Measurements from ENCODE around the gene BBC3. TPM values are rescaled to one million over a fixed set of nuclear protein-coding genes. Genes with fewer than 3 reads are reported as not detected.

The BBC3 gene
- total and polyA plus RNA-seq, 2 of the 4 experiments (the other 2 are of a cell fraction), result 1.6 to 6.5 TPM

GRCh38 chr19:47227352-47228167 lies 3.4 kb downstream of the BBC3 start:
- ChIA-PET POLR2A (ENCODE audit: unreplicated experiment) (no interaction called here), CTCF (interaction anchor here (0.7 kb wide), 1 partner anchor 17 kb away, joined by 4 read pairs; no protein-coding TSS in a partner anchor)
- Histone ChIP-seq H3K18ac (ENCODE audit: low read depth, low read length) (peak overlapping the region; percentile 48), H3K23ac (ENCODE audit: low read depth, low read length) (peak overlapping the region; percentile 84), H4K91ac (ENCODE audit: insufficient read depth, low read depth, low read length) (peak overlapping the region; percentile 95), H2BK5ac (ENCODE audit: low read depth, low read length, poor library complexity, severe bottlenecking) (peak overlapping the region; percentile 90), H2BK20ac (ENCODE audit: low read depth, low read length) (peak overlapping the region; percentile 65), H2BK120ac (ENCODE audit: low read depth, low read length) (peak overlapping the region; percentile 90), H2AFZ (replicated peaks; ENCODE audit: low read length, poor library complexity) (peak overlapping the region; percentile 67), H2AK9ac (replicated peaks; ENCODE audit: low read depth, low read length, poor library complexity) (peak overlapping the region; percentile 90), H3K9ac (ENCODE audit: low read depth, low read length) (peak overlapping the region; percentile 70), H3K14ac (replicated peaks; ENCODE audit: low read depth, low read length) (peak overlapping the region; percentile 84), H3K56ac (ENCODE audit: extremely low read depth, insufficient read depth, low read length) (peak overlapping the region; percentile 72), H4K20me1 (ENCODE audit: insufficient read depth, low read length) (peaks cover 38% of the 10 kb centered on the region), H4K8ac (ENCODE audit: low read depth in 2 of 2, low read length in 2 of 2) (peak overlapping the region; percentile 90 to 91), H3K4me2 (ENCODE audit: low read depth, low read length) (peak overlapping the region; percentile 61), H3K27me3 (ENCODE audit: control insufficient read depth, insufficient read depth, low read length) (no peaks in the 10 kb centered on the region), H3K27ac (ENCODE audit: insufficient read depth, low read length) (peak overlapping the region; percentile 97), H2AK5ac (ENCODE audit: low read depth, low read length) (peak overlapping the region; percentile 97), H3K4me3 (ENCODE audit: insufficient read depth, low read depth, low read length) (peak overlapping the region; percentile 96), H2BK15ac (ENCODE audit: low read depth, low read length) (peak overlapping the region; percentile 69; the same call in 1 of the 3 replicates), H3K4me1 (ENCODE audit: control insufficient read depth, insufficient read depth, low read length) (peaks cover 27% of the 10 kb centered on the region), H3K79me1 (ENCODE audit: low read depth in 1 of 2, low read length in 2 of 2) (peaks cover 10 to 64% of the 10 kb centered on the region in 2 experiments), H3K36me3 (ENCODE audit: control insufficient read depth, insufficient read depth, low read length) (peaks cover 4% of the 10 kb centered on the region; the same call in 1 of the 2 replicates), H3K9me1 (ENCODE audit: insufficient read depth, low read length) (peaks cover 19% of the 10 kb centered on the region), H3K9me3 (ENCODE audit: control insufficient read depth, insufficient read depth, low read length) (no peaks in the 10 kb centered on the region), H3K4ac (ENCODE audit: low read depth, low read length) (peak overlapping the region; percentile 93), H4K5ac (ENCODE audit: low read depth, low read length) (peak overlapping the region; percentile 50)
- dilution Hi-C loops (cut with HindIII; ENCODE audit: low sequenced_read_pairs, unreplicated experiment) (no loop called here), intact Hi-C loops (cut with micrococcal nuclease) (no loop called here), in situ Hi-C loops (cut with MboI; ENCODE audit: low sequenced_read_pairs) (no loop called here)
- no CpG with 5 or more reads among the region's 27 CpGs for WGBS, 2 experiments (ENCODE audit: extremely low coverage in 2 of 2, insufficient read length in 1 of 2)
- DNase-seq (peak; percentile 94), ATAC-seq (ENCODE audit: low read depth) (peak; percentile 33)
- TF ChIP-seq USF2 (IDR thresholded peaks at IDR 0.05; ENCODE audit: low read depth, low read length), result no peak
- TF ChIP-seq MXI1 (IDR thresholded peaks at IDR 0.05; ENCODE audit: borderline replicate concordance, low read depth, low read length), result no peak
- TF ChIP-seq CEBPB (IDR thresholded peaks at IDR 0.05; ENCODE audit: low read depth, low read length), result peak; percentile 95
- TF ChIP-seq FOS (IDR thresholded peaks at IDR 0.05; ENCODE audit: low read depth, low read length), result no peak
- no peak; the same call in 1 of the 2 replicates for TF ChIP-seq POLR2A (IDR thresholded peaks at IDR 0.05; ENCODE audit: low read depth, low read length)
- TF ChIP-seq CTCF (conservative IDR thresholded peaks at IDR 0.05; ENCODE audit: low read depth, low read length), result no peak
- no peak for TF ChIP-seq RAD21 (IDR thresholded peaks at IDR 0.05; ENCODE audit: low read length)
- TF ChIP-seq SMC3 (IDR thresholded peaks at IDR 0.05; ENCODE audit: low read depth, low read length), result no peak
- peak; percentile 70 for TF ChIP-seq RCOR1 (IDR thresholded peaks at IDR 0.05; ENCODE audit: insufficient replicate concordance, low read length)
- no peak for TF ChIP-seq ELK1 (IDR thresholded peaks at IDR 0.05; ENCODE audit: borderline replicate concordance, low read depth, low read length)
- TF ChIP-seq CHD1 (IDR thresholded peaks at IDR 0.05; ENCODE audit: low read depth, low read length), result no peak
- no peak; the same call in 1 of the 2 replicates for TF ChIP-seq MAZ (IDR thresholded peaks at IDR 0.05; ENCODE audit: borderline replicate concordance, low read depth, low read length)
- TF ChIP-seq BHLHE40 (IDR thresholded peaks at IDR 0.05; ENCODE audit: low read depth, low read length), result peak; percentile 12; the same call in 1 of the 2 replicates
- no TSS peak for BruUV-seq (replicated peaks)
